D341Med (cell line): ENCODE measurements around the gene PRKAG2.

ENCODE experiments used
- DNase-seq: peaks from one replicate; pipeline ENCODE4 v3.0.0; 2012; ENCODE audit warnings: low spot score

Gene PRKAG2

DNA sequence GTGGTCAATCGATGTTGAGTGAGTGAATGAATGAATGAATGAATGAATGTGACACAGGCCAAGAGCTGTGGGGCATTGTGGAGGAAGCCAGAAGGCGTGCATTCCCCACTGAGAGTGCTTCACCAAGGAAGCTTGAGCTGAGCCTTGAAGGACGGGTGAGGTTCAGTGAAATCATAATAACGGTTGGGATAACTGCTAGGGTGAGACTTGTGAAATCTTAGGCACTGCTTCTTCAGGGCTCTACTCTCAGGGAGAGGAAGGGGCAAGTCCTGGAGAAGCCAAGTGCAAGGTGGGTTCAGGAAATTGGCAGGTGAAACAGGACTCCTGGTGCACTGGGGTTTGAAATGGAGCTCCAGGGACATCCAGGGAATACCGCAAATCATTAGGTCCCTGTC, 23.7 kb upstream of the PRKAG2 start:
- DNase-seq, result no peak

DNA sequence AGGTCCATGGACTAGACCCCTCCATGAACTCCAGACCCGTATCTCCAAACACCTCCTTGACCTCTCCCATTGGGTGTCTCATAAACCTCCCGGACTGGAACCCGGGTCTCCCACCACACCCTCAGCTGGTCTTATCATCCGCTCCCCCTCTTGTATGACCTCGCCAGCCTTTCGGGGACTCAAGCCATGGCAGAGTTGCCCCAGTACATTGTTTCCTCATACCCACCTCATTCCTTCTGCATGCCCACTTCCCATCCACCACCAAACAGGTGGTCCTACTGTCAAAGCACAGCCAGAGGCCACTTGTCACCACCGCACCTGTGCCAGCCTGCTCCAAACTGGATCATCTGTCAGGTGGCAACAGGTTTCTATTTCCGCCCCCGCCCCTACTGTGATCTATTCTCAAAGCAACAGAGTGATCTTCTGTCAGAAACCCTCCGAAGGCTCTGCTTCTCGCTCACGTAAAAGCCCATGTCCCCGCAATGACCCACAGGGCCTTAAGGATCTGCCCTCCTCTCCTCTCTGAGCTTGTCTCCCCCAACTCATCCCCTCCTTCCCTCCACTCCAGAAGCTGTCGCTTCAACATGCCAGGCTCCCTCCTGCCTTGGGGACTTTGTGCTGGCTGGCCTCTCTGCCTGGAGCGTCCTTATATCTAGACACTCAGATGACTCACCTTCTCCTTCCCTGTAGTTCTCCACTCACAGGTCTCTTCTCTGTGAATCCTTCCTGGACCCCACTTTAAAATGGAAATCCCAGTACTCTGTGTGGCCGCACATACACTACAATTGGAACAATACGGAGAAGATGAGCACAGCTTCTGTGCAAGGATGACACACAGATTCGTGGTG, 22.8 kb upstream of the PRKAG2 start:
- no peak for DNase-seq

DNA sequence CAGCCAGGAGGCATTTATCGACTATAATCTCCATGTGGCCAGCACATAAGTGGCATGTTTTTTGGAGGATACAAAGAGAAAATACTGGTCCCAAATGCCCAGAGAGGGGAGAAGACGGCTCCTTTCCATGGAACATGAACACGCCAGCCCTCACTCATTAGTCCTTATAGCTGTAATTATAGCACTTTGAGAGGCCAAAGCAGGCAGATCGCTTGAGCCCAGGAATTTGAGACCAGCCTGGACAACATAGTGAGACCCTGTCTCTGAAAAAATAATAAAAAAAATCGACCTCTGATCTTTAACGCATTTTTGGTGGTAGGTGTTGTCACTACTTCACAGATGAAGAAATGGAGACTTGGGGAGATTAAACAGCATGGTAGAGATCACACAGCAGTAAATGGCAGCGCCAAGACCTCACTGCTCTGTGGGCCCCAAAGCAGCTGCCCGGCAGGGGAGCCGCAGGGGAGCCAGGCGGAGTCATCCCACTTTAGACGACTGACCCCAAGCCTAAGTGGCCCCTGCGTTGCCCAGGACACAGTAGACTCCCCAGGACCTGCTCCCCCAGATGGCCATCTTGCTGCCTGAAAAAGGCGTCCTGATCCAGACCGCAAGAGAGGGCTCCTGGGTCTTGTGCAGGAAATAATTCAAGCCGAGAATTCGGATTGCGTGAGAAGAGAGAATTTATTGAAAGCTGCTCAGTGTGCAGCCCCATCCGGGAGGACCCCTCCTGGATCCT, 21.2 kb upstream of the PRKAG2 start:
- DNase-seq, result no peak

DNA sequence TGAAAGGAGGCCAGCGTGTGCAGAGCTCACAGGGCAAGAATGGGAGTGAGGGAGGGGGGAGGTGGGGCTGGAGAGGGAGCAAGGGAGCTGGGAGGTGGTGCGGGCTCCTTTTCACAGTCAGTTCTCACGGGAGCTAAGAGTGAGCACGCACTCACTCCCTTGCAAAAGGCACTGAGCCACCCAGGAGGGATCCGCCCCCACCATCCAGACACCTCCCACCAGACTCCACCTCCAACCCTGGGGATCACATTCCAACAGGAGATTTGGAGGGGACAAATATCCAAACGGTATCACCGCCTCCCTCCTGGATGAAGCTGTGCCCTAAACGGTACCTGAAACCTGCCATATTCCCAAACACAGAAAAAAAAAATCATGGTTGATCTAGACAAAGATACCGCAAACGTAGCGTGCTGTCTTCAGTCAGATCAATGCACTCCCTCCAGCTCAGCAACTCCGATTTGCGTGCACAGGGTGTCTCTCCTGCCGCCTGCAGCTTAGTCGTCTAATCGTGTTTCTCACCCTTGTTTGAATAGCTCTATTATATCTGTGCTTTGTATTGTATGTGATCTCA, 20.3 kb upstream of the PRKAG2 start:
- DNase-seq, result no peak

DNA sequence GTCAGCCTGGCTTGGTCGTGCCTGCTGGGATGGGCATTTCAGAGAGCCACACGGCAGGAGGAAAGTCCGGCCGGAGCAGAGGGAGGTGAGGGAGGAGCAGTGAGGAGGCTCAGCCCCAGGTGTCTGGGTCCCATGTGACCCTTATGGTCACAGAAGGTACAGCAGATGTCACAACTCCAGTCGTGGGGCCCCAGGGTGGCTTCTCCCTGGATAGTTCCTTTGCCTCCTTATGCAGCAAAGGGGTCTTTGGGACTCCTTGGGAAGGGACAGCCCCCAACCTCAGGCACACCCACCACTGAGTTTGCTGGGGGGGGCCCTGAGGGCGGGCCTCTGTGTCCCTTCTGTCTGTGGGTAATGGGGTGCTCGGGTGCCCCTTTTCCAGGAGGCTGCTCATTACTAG, 19.6 kb upstream of the PRKAG2 start:
- no peak for DNase-seq

DNA sequence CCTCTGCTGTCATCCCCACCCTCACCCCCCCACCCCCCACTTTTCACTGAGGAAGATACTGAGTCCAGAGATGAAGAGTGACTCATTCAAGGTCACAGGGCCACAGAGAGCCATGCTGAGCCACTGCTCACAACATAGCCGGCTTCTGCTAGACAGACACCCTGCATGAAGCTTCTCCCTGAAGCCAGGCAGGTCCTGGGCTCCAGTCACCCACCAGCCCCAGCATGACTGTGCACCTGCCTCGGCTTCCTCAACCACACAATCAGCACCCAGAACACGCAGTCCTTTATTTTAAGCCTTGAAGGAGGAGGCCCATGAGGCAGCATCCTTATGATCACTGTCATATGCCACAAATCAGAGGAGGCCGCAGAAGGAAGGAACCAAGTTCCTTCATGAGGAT, 19.2 kb upstream of the PRKAG2 start:
- no peak for DNase-seq

DNA sequence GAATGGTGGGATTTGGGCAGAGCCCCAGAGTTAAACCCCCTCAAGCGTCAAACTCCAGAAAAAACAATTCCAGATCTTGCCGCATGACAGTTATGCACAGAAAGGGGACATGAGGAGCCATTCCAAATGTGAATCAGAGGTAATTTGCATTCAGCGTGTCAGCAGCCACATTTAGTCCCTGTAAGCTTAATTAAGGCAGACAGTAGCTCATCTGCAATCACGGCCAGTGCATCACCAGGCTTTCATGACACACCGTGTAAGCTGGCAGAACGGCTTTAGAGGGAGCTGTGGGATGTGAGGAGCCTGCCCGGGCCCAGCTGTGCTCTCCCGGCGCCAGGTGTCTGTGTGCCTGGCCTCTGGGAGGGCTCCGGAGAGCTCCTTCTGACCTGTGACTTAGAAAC, 18.7 kb upstream of the PRKAG2 start:
- no peak for DNase-seq

DNA sequence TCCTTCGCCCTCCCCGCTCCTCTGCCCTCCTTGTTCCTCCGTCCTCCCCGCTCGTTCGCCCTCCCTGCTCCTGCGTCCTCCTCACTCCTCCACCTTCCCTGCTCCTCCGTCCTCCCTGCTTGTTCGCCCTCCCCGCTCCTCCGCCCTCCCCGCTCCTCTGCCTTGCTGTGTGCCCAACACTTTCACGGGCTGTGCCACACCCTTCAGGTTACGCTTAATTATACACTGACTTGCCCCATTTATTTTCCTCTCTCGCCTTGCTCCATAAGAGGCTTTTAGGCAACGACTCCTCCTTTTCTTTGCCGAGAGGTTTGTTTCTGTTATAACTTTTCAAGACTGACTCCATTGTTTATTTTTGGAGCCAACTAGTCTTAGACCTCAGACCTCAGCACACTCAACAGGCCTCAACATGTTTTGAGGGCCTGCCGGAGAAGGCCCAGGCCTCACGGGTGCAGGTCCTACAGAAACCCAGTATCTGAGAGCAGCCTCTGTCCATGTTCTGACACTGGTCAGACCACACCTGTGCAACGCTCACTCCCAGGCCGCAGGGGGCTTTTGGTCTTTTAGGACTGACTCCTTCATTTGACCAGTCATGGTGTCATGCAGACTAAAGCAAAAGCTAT, 18.2 kb upstream of the PRKAG2 start:
- no peak for DNase-seq

DNA sequence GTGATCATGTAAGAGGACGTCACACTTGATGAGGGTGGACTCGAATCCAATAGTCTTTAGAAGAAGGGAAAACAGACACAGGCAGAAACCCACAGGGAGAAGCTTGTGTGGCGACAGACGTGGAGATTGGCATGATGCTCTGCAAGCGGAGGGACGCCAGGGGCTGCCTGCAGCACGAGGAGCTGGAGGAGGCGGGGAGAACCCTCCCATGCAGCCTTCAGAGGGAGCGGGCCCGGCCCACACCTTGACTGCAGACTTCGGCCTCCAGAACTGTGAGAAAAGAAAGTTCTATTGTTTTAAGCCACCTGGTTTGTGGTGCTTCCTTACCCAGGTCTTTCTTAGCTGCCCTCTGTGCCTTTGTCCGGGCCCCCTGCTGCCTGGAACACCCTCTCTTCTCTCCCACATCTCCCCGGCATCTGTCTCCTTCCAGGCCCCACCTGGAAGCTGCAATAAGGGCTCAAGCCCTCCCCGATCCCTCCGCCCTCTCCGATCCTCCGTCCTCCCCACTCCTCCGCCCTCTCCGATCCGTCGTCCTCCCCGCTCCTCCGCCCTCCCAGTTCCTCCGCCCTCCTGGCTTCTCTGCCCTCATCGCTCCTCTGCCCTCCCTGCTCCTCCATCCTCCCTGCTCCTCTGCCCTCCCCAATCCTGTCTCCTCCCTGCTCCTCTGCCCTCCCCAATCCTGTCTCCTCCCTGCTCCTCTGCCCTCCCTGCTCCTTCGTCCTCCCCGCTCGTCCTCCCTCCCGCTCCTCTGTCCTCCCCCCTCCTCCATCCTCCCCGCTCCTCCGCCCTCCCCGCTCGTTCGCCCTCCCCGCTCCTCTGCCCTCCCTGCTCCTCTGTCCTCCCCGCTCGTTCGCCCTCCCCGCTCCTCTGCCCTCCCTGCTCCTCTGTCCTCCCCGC, 17.4 kb upstream of the PRKAG2 start:
- no peak for DNase-seq

DNA sequence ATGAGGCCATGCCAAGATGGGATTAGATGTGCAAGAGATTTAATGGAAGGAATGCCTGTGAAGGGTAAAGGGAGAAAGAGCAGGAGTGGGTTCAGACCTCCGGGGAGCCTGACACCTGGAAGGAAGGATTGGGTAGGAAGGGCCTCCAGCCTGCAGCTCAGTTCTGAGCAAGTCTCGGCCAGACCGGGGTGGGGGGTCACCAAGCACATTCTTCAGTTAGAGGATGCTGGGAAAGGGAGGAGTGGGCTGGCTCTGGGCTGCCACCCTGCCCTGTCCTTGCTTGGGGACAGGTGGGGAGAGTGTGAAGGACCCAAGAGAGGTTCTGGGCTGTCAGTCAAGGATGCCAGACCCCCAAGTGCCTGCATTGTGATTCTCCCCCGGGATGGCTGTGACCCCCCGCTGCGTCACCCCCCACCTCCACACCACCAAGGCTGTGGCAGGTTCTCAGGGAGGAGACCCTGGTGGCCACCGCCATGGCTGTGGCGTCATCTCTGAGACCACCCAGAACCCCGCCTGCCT, 16.5 kb upstream of the PRKAG2 start:
- DNase-seq, result no peak

DNA sequence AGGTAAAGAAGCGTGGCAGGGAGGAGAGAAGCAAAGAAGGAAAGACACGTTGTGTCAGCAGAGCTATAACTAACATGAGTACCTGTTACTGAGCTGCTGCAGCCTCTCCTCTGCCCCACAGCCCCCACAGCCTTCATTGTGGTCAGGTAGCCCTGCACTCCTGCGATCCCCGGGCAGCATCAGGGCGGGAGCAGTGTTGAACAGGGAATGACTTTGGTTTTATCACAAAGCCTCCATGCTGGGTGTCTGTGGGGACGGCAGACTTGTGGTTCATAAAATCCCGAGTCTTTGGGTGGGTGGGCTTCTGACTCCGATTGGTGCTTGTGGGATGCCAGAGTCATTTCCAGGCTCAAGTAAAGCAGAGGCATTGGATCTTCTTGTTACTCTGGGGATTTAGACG, 14.8 kb upstream of the PRKAG2 start:
- no peak for DNase-seq

DNA sequence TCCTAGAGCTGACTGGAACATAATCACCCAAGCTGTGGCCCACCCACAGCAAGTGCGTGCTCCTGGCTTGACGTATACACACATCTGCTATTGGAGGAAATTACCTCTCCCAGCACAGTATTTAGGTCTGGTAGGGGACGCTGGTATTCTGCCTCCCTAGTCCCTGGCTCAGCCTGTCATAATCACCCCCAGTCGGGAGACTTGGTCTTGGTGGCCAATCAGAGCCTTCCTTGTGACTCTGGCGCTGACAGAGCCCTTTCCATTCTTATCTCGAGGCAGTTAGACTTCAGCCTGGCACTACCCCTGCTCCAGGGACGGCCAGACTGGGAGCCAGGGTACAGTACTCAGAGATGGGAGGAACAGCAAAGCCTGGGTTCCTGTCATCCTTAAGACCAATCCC, 14.3 kb upstream of the PRKAG2 start:
- DNase-seq, result no peak

DNA sequence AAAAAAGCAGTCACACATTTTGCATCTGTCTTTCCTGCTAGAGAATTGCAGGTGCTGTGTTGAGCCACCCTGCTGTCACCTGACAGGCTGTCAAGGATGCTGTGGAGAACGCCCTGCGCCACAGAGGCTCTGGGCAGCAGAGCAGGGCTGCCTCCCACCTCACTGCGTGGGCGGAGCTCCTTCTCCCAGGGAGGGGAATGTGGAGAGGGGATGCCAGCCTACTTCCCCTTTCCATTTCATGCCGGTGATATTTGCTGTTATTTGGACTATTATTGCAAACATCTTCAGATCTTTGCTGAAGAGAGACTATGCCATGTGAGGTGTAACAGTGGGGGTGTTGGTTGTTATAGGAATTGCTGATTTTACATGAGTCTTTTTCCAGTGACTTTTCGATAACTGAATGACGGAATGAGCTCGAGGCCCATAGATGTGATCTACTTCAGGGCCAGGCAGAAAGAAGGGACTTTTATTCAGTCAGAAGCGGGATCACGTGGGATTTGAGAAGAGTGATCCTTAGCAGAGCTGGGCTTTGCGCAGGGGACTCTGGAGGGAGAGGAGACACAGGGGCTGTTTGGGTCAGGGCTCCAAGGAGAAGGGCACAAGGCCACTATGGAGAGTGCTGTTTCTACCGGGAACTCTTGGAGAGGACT, 13.6 kb upstream of the PRKAG2 start:
- no peak for DNase-seq

DNA sequence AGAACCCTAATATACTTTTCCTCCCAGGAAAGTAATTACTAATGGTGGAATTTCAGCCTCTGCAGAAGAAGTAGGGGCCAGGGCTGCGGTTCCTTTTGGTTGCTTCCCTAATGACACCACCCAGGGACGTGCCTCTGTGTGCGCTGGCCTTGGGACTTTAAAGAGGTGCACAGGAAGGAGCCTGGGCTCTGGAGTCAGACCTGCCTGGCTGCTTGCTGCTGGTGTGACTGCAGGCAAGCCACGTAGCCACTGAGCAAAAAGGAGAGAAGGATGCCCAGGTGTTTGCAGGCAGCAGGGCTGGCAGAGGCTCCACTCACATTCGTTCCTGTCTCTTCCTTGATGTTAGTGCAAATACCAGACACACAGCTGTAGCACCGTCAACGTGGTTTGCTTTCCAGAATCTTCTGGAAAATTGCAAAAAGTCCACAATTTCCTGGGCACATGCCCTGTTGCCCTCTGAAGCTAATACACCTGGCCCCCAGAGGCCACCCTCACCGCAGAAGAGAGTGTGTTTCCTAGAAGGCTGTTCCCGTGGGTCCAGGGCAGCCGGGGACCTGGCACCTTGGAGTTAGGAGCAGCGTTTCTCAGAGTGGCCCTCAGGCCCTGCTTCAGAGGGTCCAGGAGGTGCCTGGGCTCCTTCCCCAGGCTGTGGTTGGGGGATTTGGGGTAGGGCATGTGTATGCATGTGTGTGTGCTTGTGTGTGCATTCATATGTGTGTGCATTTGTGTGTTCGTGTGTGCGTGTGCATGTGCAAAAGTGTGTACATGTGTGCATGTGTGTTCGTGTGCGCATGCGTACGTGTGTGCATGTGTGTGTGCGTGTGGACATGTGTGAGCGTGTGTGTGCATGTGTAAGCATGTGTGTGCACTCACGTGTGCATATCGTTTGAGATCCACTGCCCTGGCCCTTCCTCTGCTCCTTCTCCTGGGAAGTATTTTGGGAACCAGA, 12.8 kb upstream of the PRKAG2 start:
- no peak for DNase-seq

DNA sequence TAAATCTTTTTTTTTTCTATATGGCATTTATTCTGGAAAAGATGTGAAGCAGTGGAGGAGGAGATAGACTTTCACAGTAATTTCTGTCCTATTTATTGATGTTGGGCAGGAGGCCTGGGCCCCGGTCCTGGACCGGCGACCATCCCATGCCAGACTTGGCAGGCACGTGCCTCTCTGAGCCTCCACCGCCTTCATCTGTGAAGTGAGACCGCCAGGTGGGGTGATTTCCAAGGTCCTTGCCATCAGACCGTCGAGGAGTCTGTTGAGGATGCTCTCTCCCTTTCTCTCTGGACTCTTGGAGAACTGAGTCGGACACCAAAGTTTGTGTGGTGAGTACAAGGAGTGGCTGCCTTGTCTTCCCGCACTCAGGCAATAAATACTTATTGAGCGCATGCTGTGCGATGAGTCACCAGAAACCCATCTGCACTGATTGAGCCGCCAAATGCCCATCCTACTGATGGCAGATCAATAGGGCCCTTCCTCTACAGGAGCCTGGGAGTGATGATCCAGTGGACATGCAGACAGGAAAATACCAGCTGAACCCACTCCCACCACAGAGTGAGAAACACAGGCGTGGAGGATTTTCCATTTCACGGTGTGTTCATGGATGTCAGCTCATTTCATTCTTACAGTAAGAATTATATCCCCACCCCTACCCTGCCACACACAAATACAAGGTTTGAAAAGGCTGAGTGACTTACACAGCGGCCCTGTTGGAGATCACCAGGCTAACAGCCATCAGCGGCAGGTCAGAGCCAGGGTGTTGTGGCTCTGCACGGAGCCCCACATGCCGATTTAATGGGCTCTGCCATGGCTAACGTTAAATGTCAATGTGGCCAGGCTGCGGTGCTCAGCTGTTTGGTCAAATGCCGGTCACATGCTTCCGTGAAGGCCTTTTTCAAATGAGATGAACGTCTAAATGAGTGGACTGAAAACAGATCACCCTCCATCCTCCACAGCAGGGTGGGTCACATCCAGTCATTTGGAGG, 11.5 kb upstream of the PRKAG2 start:
- DNase-seq, result no peak

DNA sequence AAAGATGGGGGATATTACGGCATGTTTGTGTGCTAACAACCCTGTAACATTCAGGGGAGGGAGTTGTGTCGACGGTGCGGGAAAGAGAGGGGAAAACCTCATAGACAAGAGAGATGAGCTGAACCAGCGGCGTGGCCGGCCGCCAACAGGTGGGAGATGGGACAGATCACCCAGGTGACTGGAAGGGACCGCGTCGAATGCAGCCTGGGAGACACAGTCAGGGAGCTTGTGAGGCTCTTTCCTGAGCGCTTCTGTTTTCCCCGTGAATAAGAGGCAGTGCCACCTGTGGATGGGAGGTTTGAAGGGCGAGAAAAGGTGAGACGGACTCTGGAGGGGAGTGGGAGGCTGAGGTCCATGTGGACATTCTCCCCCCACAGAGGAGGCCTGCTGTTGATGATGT, 9.9 kb upstream of the PRKAG2 start:
- no peak for DNase-seq

DNA sequence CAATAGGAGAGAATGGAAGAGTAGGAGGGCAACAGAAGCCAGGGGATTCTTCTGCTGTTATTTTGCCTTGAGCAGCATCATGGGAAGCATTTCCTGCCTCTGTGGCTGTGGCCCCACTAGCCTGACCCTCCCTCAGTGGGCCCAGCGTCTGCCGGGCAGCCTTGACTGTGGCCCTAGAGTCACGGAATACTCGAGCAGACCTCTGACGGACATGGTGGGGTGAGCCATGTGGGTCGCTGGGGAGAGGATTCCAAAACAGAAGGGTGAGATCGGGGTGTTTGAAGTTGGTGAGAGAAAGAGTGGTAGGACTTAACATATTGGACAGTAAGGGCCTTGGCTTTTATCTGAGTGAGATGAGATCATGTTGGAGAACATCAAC, 8.3 kb upstream of the PRKAG2 start:
- DNase-seq, result no peak

DNA sequence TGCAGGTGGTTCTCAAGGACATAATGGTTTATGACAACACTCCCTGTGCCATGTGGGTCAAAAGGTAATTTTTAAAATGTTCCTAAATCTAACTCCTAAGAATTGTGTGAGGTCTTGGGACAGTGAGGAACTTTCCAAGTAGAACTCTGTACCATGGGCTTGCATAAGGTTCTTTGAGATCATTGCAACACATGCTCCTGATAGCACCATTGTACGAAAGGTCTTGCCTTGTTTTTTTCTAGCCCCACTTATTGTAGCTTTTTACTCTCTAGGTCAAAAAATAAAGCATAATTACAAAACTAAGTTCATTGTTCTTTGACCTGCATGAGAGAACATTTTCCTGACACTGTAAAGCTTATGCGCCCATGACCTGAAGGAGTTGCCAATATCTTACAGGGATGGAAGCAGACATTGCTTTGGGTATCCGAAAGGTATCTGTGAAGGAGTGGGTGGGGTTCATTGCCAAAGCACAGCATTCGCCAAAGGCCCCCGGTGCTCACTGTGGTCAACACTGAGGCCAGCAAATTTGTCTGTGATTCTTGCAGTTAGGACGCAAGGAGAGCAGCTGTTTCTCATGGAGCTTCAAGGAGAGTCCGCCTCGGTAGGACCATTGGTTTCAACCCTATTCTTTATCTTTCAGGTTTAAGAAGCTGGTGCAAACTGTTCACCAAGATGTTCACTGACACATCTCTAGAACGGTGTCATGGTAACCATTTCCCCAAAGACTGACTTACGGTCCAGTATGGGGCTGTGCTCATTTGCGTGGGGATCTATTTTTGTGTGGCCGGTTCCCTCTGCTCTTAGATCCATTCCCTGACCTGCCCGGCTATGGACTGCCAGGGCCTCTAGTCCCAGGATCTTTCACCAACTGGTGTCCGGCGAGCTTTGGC, 7.6 kb upstream of the PRKAG2 start:
- DNase-seq, result no peak
